Measurements from ENCODE around the gene PTPRM.

- TF ChIP-seq POLR2A (IDR thresholded peaks at IDR 0.05) (no peak), CTCF (IDR thresholded peaks at IDR 0.05) (no peak)
These were observed 121.5 kb downstream of the PTPRM start for GRCh38 chr18:7688580-7688979.
